Tibial nerve (tissue), 4 donors: ENCODE results near the gene ASB1. TPM values are rescaled to one million over a fixed set of nuclear protein-coding genes. Genes with fewer than 3 reads are reported as not detected.

Experiments used
- DNase-seq, 2 donors: peaks; one replicate each; pipeline ENCODE4 v3.0.0-alpha.2; 2019; ENCODE audit warnings: low spot score in 2 of 2
- H3K27ac ChIP-seq, 4 donors: fragments of 200-600 bp; sonication (generic) in 3 of 4; one replicate each; pipeline ENCODE4 v1.5.1; 2017 to 2019; ENCODE audit warnings: mild to moderate bottlenecking in 1 of 4
- H3K27me3 ChIP-seq, 2 donors: fragments of 200-600 bp; sonication (generic) in 1 of 2; one replicate each; pipeline versions ENCODE4 v1.5.1 to v1.6.0; 2017 to 2019
- H3K36me3 ChIP-seq, 3 donors: fragments of 200-600 bp; sonication (generic); one replicate each; pipeline ENCODE4 v1.5.1; 2018 to 2019
- H3K4me1 ChIP-seq, 4 donors: fragments of 200-600 bp; sonication (generic) in 3 of 4; one replicate each; pipeline ENCODE4 v1.5.1; 2017 to 2019
- H3K4me3 ChIP-seq, 4 donors: fragments of 200-600 bp; sonication (generic) in 3 of 4; one replicate each; pipeline ENCODE4 v1.5.1; 2017 to 2019; ENCODE audit warnings: mild to moderate bottlenecking in 1 of 4, moderate library complexity in 1 of 4
- H3K9me3 ChIP-seq, 4 donors: fragments of 200-600 bp; sonication (generic) in 3 of 4; one replicate each; pipeline ENCODE4 v1.5.1; 2017 to 2019
- CTCF ChIP-seq, 5 experiments: fragments of 200-600 bp in 3 of 5; fragments of 450-650 bp in 2 of 5; sonication (generic) in 3 of 5; IDR thresholded peaks; one replicate each; pipeline ENCODE4 v1.5.1; 2016 to 2019; ENCODE audit warnings: antibody characterized with exemption in 5 of 5, mild to moderate bottlenecking in 3 of 5, moderate library complexity in 2 of 5
- EP300 ChIP-seq, 2 donors: sonication (generic); formaldehyde crosslinking; IDR thresholded peaks; one replicate each; pipeline ENCODE4 v1.6.1; 2017; ENCODE audit warnings: antibody characterized with exemption in 2 of 2, mild to moderate bottlenecking in 1 of 2
- POLR2A ChIP-seq, 2 donors: fragments of 450-650 bp; IDR thresholded peaks; one replicate each; pipeline ENCODE4 v1.6.1; 2017; ENCODE audit warnings: antibody characterized with exemption in 2 of 2, mild to moderate bottlenecking in 2 of 2, moderate library complexity in 2 of 2
- WGBS, 2 donors: methylation state at CpG; one replicate each; pipeline ENCODE4 v1.1.5; 2018; 5-methylcytosine and 5-hydroxymethylcytosine counted together
- total RNA-seq, 4 donors: library from RNA; depleted of rRNA; stranded (reverse); fragments of >200 nt; gene quantifications; one replicate each; pipeline ENCODE4 v1.1.0, GENCODE V29; 2016

Gene ASB1
- total RNA-seq, 4 donors from 2014 or later = 21.3 to 26.0 (median 24.2) TPM

GRCh38 chr2:238465487-238466242 is 38.9 kb downstream of the ASB1 start:
- no peak overlapping the region for H3K4me3 ChIP-seq
- H3K9me3 ChIP-seq = peaks cover 0 to 21% (median 1%) of the 10 kb centered on the region in 4 donors
- DNase-seq = peak in 1 of 2 donors; percentile 1
- 90 to 91% methylated on average over 22 of the region's 22 CpGs for WGBS, 2 donors
- H3K27ac ChIP-seq = no peak overlapping the region
- no peaks in the 10 kb centered on the region for H3K36me3 ChIP-seq
- H3K4me1 ChIP-seq = no peaks in the 10 kb centered on the region
- TF ChIP-seq POLR2A (IDR thresholded peaks at IDR 0.05) = no peak
- no peak for TF ChIP-seq EP300 (IDR thresholded peaks at IDR 0.05)
- no peak for TF ChIP-seq CTCF (IDR thresholded peaks at IDR 0.05)
- no peaks in the 10 kb centered on the region for H3K27me3 ChIP-seq

GRCh38 chr2:238466243-238466756 is 39.6 kb downstream of the ASB1 start:
- TF ChIP-seq EP300 (IDR thresholded peaks at IDR 0.05) = no peak
- no peak for TF ChIP-seq CTCF (IDR thresholded peaks at IDR 0.05)
- no peak for TF ChIP-seq POLR2A (IDR thresholded peaks at IDR 0.05)
- Histone ChIP-seq H3K9me3 (peaks cover 0 to 21% (median 2%) of the 10 kb centered on the region in 4 donors), H3K36me3 (no peaks in the 10 kb centered on the region), H3K27me3 (no peaks in the 10 kb centered on the region), H3K27ac (no peak overlapping the region), H3K4me3 (no peak overlapping the region), H3K4me1 (no peaks in the 10 kb centered on the region)
- 72 to 79% methylated on average over 10 of the region's 10 CpGs for WGBS, 2 donors
- no peak for DNase-seq

- TF ChIP-seq POLR2A (IDR thresholded peaks at IDR 0.05) = no peak
- no peak for TF ChIP-seq EP300 (IDR thresholded peaks at IDR 0.05)
- no peak for TF ChIP-seq CTCF (IDR thresholded peaks at IDR 0.05)
- no peak overlapping the region for H3K27ac ChIP-seq
- 78 to 90% methylated on average over 4 of the region's 4 CpGs for WGBS, 2 donors
- no peak overlapping the region for H3K4me3 ChIP-seq
- peak in 1 of 2 donors; percentile 1 for DNase-seq
- H3K27me3 ChIP-seq = no peaks in the 10 kb centered on the region
- H3K36me3 ChIP-seq = no peaks in the 10 kb centered on the region
- peaks cover 0 to 27% (median 3%) of the 10 kb centered on the region in 4 donors for H3K9me3 ChIP-seq
- H3K4me1 ChIP-seq = no peaks in the 10 kb centered on the region
Measured at GRCh38 chr2:238467062-238467461, 40.3 kb downstream of the ASB1 start.

- H3K4me1 ChIP-seq = no peaks in the 10 kb centered on the region
- H3K36me3 ChIP-seq = no peaks in the 10 kb centered on the region
- TF ChIP-seq EP300 (IDR thresholded peaks at IDR 0.05) (no peak), CTCF (IDR thresholded peaks at IDR 0.05) (no peak), POLR2A (IDR thresholded peaks at IDR 0.05) (no peak)
- DNase-seq = no peak
- 60 to 62% methylated on average over 1 of the region's 1 CpG for WGBS, 2 donors
- peaks cover 0 to 34% (median 5%) of the 10 kb centered on the region in 4 donors for H3K9me3 ChIP-seq
- H3K27me3 ChIP-seq = no peaks in the 10 kb centered on the region
- no peak overlapping the region for H3K27ac ChIP-seq
- no peak overlapping the region for H3K4me3 ChIP-seq
Measured at GRCh38 chr2:238467792-238468191, 41.1 kb downstream of the ASB1 start.

GRCh38 chr2:238469155-238469554 is 42.4 kb downstream of the ASB1 start:
- Histone ChIP-seq H3K27ac (no peak overlapping the region), H3K27me3 (no peaks in the 10 kb centered on the region), H3K4me1 (no peaks in the 10 kb centered on the region), H3K9me3 (peaks cover 0 to 48% (median 7%) of the 10 kb centered on the region in 4 donors), H3K36me3 (no peaks in the 10 kb centered on the region), H3K4me3 (no peak overlapping the region)
- 79 to 83% methylated on average over 1 of the region's 1 CpG for WGBS, 2 donors
- no peak for DNase-seq
- TF ChIP-seq EP300 (IDR thresholded peaks at IDR 0.05) = no peak
- TF ChIP-seq POLR2A (IDR thresholded peaks at IDR 0.05) = no peak
- no peak for TF ChIP-seq CTCF (IDR thresholded peaks at IDR 0.05)
